Stimulated activated CD8-positive, alpha-beta memory T cell treated with anti-CD3 and anti-CD28 coated beads, Interleukin-15, amount 100 ng/mL, for 48 hours (primary cell): ENCODE results near the gene LMO2.

Source experiments
- DNase-seq, 2 donors: peaks; one replicate each; pipeline ENCODE4 v3.0.0-alpha.2; 2020; ENCODE audit warnings: low read depth in 2 of 2

The LMO2 gene

DNA sequence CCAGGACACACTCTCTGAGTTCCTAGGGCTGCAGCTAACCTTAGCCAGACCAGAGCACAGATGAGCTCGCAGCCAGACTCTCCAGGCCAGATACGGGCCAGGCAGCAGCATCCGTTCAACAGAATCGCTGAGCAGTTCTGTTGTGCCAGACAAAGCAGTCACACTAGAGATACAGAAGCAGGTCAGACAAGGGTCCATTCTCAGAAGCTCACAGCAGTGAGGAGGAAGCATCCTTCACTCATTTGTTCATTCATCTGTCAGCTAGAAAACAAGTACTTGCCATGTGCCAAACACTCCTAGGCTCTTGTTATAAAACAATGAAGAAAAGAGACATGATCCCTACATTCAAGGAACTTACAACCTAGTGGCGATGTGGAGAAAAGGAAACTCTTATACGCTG is 2.6 kb downstream of the LMO2 start:
- DNase-seq: no peak

DNA sequence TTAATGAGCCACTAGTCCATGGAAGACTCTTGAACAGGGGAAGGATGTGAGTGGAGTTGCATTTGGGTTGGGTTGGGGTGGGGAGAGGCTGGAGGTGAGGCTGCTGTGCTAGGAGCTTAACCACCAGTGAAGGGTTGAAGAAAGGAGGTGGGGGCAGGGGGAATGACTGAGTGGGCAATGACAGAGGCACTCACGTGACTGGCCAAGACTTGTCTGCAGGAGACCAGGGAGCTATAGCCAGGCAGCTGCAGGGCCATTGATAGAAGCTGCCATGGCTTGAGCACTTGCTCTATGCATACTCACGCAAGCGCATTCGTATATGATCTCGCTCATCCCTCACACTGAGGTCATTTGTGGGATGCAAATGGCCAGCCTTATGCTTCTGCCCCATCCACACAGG is 4.0 kb downstream of the LMO2 start:
- DNase-seq: no peak

DNA sequence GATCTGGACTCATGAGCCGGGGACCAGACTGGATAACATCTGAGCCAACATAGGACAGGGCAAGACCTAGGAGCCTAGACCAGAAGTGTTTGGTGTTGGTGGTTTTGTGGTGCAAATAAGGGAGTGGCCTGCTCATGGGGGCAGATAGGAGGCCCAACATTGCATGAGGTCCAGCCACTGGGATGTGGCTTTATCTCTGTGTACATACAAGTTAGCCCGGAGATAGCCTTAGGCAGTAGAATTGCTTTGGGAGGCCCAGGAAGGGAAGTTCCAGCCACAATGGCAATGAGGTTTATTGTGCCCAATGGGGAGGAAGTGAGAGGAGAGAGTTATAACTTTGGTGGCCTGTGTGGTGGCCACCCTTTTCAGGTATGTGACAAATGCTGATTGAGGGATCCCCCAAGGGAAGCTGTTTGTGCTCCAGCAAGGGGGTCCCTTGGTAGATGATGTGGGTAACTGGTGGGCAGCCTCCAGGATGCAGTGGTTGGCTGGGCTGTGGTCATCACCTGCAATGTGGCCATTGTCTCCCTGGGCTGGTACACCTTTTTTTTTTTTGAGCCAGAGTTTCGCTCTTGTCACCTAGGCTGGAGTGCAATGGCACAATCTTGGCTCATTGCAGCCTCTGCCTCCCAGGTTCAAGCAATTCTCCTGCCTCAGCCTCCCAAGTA is 6.4 kb downstream of the LMO2 start:
- no peak for DNase-seq

DNA sequence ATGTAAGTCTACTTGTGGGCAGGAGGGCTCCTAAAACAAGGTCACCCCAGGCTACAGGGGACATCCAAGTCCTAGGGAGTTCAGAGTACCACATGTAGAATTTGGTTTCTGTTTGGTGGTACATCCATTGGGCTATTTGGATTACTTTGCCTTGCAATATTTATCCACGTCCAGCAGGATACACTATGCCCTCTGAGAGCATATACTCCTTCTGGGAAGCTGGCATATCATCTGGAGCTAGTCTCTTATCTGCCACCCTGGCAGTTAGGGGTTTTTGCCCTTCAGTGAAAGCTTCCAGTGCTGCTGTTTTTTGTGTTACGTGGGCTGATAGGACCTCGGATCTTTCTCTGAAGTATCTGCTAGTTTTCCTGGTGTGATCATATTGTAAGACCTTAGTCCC is 7.3 kb downstream of the LMO2 start:
- no peak for DNase-seq

DNA sequence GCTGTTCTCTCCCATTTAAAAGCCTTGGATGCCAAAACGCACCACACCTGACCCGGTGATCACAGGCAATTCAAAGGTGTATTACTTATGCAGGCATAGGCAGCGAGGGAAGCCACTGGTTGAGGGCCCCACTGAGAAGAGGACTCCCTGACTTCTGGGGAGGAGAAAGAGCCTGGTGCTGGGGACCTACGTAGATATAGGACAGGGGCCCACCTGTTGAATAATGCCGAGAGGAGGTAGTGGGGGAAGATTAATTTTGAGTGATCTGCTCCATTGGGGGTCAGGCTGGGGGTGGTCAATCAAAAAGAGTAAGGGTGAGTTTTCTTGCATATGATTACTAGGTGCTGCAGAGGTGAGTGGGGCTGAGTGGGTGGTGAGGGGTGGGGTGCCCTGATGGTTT is 7.8 kb downstream of the LMO2 start:
- DNase-seq: no peak

DNA sequence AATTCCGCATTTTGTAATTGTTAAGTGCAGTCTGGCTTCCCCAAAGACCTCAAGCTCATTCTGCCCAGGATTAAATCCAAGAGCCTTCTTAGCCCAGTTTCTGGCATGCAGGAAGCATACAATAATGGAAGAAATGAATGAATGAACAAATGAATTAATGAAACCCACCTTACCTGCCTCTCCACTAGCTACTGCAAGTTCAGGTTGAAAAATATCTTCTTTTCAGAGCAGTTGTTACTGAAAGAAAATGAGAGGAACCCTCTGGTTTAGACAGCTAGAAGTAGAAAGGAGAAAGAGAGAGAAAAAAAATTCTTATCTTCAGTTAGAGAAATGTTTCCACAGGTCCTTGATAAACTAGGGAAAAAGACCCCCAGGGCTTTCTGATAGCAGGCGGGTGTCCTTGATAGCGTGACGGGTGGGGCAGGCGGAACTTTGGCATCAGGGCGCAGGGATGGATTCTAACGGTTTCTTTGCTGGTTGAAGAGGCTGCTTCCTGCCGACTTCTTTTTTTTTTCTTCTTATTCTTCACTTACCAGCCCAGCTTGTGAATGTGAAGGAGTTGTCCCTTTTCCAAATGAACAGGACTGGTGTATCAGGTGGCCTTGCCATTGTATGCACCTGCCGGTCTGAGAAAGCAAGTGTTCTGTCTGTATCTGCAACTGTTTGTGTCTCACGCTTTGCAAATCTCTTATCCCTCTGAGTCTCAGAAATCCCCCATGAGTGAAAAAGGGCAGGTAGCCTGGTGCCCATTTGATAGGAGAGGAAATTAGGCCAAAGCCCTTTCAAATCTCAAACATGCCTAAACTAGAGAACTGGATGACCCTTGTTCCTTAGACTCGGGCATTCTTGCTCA is 10.0 kb downstream of the LMO2 start:
- no peak for DNase-seq

DNA sequence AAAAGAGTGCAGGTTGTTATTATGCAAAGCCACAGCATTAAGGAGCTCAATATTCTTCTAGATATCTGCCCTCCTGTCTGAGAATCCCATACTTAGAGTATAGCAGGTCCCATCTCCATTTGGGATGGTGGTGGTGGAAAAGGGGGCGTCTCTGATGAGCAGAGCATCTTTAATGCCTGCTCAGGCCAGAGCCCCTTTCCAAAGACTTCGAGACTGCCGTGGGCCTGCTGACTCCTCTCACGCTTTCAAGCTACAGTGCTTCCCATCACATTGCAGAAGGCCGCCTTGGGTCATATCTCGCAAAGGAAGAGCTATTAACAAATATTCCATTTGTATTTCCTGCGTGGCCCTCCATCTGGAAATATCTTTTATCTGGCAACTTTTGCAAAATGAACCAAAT is 10.9 kb downstream of the LMO2 start:
- DNase-seq: no peak

DNA sequence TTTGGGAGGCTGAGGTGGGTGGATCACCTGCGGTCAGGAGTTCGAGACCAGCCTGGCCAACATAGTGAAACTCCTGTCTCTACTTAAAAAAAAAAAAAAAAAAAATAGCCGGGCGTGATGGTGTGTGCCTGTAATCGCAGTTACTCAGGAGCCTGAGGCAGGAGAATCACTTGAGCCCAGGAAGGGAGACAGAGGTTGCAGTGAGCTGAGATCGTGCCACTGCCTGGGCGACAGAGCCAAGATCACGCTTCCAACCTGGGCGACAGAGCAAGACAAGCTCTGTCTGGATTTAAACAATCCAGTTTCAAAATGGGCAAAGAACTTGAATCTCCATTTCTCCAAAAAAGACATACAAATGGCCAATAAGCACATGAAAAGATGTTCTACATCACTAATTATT is 12.5 kb downstream of the LMO2 start:
- DNase-seq: no peak

DNA sequence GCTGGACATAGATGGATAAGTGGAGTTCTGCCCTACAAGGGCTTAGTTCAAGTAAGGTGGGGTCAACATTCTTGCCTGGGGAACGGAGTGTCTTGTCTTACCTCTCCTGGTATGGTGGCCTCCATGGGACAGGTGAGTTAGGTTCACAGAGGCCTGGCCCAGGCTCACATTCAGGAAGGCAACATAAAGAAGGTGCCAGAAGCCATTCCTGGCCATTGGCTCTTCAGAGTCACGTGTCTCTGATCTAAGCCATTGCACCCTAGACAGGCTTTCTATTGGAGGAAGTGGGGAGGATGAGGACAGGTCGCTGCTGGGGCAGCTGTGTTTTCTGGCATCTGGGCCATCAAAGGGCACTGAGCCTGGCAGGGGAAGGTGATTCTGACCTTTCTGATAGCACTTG is 14.8 kb downstream of the LMO2 start:
- no peak for DNase-seq

DNA sequence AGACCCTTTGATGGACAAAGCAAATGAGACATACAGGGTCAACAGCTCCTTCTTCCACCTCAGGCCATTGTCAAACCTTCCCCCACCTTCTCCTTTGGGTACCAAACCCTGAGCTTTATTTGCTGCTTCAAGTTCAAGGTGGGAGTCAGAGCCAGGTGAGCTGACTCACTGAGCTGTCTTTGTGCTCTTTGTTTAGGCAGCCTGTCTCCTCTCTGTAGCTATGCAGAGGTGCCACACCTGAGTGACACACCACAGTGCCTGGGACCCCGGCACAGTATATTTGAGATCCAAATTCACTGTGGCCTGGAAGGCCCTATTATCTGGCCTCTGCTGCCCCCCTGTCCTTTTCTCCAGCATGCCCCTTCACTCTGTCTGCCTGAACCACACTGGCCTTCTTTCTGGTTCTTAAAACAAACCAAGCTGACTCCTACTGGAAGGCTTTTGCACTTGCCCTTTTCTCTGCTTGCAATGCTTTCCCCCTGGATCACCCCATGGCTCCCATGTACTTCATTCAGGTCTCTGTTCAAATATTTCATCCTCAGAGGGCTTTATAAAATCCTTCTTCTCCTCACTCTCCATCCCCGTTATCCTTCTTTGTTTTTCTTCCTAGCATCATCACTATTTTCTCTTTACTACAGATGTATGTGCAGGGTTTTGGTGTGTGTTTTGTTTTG is 16.1 kb downstream of the LMO2 start:
- no peak for DNase-seq

DNA sequence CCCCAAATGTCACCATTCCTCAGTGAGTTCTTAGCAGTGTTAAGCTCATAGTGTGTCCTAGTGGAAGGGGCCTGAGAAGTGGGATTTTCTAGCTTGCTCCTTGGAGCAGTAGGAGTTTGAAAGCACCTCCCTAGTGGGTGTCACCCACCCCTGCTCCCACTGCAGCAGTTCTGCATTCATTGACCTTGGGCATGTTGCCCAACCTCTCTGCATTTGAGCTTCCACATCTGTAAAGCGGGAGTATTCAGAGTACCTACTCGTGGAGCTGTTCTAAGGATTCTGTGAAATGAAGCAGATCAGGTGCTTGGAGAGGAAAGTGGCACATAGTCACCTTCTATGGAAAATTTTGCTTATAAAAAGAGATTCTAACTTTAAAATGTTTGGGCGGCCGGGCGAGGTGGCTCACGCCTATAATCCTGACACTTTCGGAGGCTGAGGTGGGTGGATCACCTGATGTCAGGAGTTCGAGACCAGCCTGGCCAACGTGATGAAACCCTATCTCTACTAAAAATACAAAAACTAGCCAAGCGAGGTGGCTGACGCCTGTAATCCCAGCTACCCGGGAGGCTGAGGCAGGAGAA is 16.9 kb downstream of the LMO2 start:
- no peak for DNase-seq

DNA sequence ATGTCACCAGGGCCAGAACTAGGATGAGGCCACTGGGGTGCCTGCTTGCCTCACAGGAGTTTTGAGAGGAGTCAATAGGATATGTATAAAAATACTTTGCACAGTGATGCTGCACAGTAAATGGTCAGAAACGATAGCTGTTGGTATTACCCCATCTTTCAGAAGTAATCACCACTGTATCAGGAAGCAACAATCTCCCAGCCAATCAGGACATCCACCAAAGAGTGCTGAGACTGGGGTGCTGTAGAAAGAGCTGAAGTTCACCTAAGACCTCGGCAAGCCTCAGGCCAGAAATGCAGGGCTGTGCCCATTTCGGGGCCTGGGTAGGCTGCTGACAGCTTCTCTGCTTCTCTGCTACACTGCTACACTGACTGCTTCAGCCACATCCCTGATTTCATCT is 17.4 kb downstream of the LMO2 start:
- no peak for DNase-seq

DNA sequence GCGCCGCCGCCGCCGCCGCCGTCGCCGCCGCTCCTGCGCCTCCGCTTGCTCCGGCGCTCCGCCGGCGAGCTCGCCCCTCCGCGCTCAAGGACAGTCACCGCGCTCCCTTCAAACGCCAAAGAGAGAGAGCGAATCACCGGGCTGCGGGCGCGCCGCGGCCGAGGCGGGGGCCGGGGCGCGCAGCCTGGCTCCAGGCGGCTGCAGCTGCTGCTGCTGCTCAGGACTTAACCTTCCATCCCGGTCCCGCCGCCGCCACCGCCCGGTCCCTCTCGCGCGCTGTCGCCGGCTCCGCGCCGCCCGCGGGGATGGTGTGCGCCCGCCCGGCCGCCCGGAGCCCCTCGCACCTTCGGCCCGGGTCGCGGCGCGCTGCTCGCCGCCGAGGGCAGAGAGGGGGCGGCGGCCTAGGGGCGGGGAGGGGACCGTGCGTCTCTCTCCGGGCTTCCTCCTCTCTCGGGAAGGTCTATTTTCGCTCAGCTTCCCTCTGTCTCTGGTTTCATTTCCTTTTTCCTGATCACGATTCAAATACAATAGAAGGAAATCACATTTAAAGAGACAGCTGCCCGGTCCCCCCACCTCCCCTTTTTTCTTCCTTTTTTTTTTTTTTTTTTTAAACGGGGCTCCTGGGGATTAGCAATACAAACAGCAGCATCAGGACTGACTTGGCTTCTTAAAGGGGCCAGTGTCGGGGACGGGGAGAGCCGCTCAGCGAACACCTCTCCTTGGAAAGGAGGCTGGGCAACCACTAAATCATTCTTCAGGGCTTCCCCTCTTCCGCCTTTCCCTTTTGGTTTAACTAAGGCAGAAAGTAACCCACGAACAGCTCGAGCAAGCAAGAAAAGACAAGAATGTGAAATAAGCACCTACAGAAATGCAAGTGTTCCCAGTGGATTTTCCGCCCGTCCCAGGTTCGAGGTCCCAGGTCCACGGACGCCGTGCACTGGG is 22.1 kb downstream of the LMO2 start:
- no peak for DNase-seq

DNA sequence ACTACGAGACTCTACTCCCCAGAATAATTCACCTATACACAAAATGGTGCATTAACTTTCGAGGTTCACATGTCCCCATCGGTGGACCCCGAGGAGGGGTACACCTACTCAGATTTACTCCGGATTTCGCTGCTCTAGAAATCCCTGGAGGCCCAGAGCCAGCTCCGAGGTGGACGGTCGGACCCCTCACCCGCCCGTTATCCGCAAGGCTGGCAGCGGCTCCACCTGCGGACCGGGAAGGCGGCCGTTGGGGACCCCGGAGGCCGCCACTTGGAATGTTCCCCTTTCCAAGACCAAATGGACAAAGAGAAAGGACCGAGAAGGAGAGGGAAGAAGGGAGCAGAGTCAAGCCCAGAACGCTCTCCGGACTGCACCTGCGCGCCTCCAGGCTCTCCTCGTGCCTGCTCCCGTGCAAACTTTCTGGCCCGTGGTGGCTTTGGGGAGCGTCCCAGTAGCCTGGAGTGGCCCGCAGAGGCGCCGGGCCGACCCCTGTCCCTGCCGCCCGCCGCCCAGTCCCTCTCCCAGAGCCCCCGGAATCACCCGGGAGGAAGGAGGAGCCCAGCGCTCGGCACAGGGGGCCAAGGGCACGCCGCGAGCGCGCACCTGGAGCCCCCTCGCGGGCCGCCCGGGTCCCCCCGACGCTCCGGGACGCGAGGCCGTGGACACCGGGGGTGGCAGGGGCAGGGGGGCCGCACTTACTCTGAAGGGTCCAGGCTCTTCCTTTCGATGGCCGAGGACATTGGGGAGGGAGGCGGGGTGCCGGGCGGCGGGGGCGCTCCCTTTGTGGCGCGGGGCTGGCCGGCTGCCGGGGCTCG is 23.0 kb downstream of the LMO2 start:
- DNase-seq: no peak

DNA sequence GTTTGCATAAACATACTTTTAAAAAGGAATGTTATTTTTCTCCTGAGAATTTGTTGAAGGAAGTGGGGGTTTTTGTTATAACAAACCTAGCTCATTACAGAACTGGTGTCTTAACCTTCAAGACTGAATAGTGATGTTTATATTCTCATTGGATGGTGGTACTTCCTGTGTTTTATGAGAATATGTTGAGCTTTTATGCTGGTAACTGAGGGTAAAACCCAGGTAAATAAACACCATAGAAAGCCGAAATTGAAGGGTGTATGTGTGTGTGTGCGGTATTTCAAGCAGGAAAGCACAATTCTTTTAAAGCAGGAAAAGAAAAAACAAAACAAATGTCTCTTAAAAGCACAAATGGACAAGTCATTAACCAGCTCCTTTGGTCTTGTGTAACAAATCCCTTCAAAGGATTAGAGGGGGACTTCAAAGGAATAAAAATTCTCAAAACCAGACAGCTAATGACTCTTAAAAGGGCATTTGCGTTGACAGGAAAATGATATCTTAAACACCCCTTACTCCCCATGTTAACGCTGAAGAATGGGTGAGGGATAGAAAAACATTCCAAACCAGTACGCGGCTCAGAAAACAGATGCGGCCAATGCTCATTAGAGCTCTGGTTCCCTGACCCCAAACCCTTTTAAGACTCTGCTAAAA is 23.8 kb downstream of the LMO2 start:
- DNase-seq: no peak

DNA sequence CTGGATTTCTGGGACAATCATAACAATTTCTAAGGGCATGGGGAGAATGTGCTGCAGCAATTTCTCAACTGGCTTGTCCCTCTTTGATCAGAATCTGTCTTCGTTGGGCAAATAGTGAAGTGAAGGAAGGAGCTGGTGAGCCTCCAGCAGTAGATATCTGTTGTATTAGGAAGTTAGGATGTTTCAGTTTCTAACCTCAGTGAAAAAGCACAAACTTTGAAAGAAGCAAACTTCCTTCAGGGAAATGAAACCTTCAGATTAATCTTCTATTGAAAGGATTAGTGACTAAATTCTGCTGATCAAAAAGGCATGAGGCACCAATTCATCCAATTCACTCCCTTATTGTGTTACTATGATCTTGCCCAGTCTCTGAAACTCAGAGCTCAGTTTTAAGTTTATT is 24.3 kb downstream of the LMO2 start:
- DNase-seq: no peak

DNA sequence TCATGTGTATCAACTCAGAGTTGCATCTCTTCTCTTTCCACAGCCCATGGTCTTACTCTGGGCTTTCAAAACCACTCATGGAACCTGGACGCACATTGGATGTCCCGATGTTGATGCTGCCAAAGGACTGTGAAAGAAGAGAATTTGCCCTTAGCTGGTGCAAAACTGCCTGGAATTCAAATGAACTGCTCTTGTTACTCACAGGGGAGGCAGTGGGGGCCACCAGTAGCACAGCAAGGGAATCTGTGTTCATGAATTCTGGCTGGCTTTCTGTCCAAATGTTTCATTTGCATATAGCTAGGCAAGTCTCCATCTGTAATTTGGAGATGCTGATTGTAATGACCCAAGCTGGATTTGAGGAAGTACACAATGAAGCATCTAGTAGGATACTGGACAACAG is 24.9 kb downstream of the LMO2 start:
- DNase-seq: no peak

DNA sequence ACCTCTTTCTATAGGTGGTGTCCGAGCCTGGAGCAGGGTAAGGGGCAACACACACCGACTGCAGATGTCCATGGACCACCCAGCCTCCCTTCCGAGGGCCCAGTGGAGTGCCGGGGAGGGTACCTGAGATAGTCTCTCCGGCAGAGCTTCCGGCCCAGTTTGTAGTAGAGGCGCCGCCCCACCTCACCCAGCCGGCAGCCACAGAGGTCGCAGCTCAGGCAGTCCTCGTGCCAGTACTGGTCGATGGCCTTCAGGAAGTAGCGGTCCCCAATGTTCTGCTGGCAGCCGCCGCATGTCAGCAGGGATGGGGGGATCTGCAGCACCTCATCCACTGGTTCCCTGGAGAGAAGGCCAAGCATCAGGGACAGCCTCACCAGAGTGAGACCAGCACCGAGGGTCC is 27.4 kb downstream of the LMO2 start:
- no peak for DNase-seq

DNA sequence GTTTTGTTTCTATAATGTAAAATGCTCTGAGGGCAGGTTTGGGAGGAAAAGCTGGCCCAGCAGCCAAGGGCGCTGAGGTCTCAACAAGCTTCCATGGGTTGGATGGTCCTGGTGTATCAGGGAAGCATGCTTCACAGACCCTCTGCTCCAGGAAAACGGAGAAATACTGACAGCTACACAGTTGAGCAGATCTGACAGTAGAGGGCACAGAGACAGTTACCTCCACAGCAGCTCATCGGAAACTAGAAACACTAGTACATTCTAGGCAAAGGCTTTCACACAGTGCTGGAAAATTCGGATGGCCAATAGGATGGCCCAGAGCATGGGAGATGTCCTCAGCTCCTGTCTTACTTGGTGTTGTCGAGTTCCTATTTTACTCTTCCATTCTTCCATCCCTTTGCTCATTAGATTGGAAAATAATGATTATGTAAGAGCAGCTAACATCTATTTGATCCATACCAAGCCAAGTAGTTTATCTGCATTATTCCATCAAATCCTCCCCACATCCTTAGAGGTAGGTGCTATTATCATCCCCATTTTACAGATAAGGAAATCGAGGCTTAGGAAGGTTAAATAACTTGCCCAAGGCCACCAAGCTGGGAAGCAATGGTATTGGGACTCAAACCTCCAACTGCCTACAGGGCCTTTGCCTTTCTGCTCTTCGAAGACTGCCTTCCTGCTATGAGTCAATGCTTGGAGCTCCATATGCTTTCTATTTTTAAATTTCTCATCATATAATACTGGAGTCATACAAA is 28.3 kb downstream of the LMO2 start:
- DNase-seq: no peak
